ENCODE data around the gene BFSP2. TPM values are rescaled to one million over a fixed set of nuclear protein-coding genes. Genes with fewer than 3 reads are reported as not detected.

Gene BFSP2
- total and polyA plus RNA-seq, 2 of the 13 experiments (the other 11 are each of a cell fraction or from before 2014, with no cell fraction given): not detected

GRCh38 chr3:133469140-133469731 lies 69.4 kb downstream of the BFSP2 start (continued):
- peak in 1 of 2 experiments; percentile 45; a peak in 2 of 4 replicates for TF ChIP-seq REST (IDR thresholded peaks at IDR 0.05; ENCODE audit: borderline replicate concordance in 1 of 2, low read depth in 1 of 2, low read length in 2 of 2)
- TF ChIP-seq NR2F2 (IDR thresholded peaks at IDR 0.05; ENCODE audit: borderline replicate concordance, low read depth): peak; percentile 92
- peak; percentile 43; the same call in 1 of the 2 replicates for TF ChIP-seq HNF4G (IDR thresholded peaks at IDR 0.05; ENCODE audit: borderline replicate concordance, low read depth, low read length)
- TF ChIP-seq HNF4G (CRISPR knock-in tag; IDR thresholded peaks at IDR 0.05; ENCODE audit: borderline replicate concordance, low read depth): 0 out of 2 replicates have a peak, but pooled peaks have one; percentile 30
- no peak for TF ChIP-seq NFE2 (CRISPR knock-in tag; IDR thresholded peaks at IDR 0.05)
- no peak for TF ChIP-seq JUN (CRISPR knock-in tag; IDR thresholded peaks at IDR 0.05)
- peak; percentile 45; the same call in 1 of the 2 replicates for TF ChIP-seq MYPOP (CRISPR knock-in tag; IDR thresholded peaks at IDR 0.05)
- TF ChIP-seq NR2F1 (CRISPR knock-in tag; IDR thresholded peaks at IDR 0.05): peak; percentile 61 to 77; a peak in 3 of 4 replicates
- peak; percentile 36; the same call in 1 of the 2 replicates for TF ChIP-seq ZNF232 (CRISPR knock-in tag; IDR thresholded peaks at IDR 0.05; ENCODE audit: borderline replicate concordance)
- TF ChIP-seq HMG20B (CRISPR knock-in tag; conservative IDR thresholded peaks at IDR 0.05): peak; percentile 67; the same call in 1 of the 2 replicates
- TF ChIP-seq PATZ1 (CRISPR knock-in tag; IDR thresholded peaks at IDR 0.05): peak; percentile 79
- no peak for TF ChIP-seq NONO (IDR thresholded peaks at IDR 0.05)
- 0 out of 2 replicates have a peak, but pooled peaks have one; percentile 30 for TF ChIP-seq NONO (CRISPR knock-in tag; conservative IDR thresholded peaks at IDR 0.05)
- TF ChIP-seq ZNF317 (CRISPR knock-in tag; IDR thresholded peaks at IDR 0.05): 0 out of 2 replicates have a peak, but pooled peaks have one; percentile 52
- no peak for TF ChIP-seq EED (CRISPR knock-in tag; IDR thresholded peaks at IDR 0.05)
- TF ChIP-seq PITX1 (CRISPR knock-in tag; IDR thresholded peaks at IDR 0.05): peak; percentile 82
- TF ChIP-seq FIP1L1 (IDR thresholded peaks at IDR 0.05; ENCODE audit: borderline replicate concordance, insufficient read depth, low read depth, low read length): no peak
- peak; percentile 88 for TF ChIP-seq TBL1XR1 (IDR thresholded peaks at IDR 0.05; ENCODE audit: borderline replicate concordance, low read length, partially characterized antibody)
- TF ChIP-seq FOXP4 (CRISPR knock-in tag; IDR thresholded peaks at IDR 0.05): peak; percentile 70
- TF ChIP-seq NR2F6 (IDR thresholded peaks at IDR 0.05): peak; percentile 83
- peak; percentile 71; the same call in 1 of the 2 replicates for TF ChIP-seq NR2F6 (CRISPR knock-in tag; IDR thresholded peaks at IDR 0.05)
- peak; percentile 86 for TF ChIP-seq NCOA2 (CRISPR knock-in tag; IDR thresholded peaks at IDR 0.05)
